Measurements from ENCODE around the gene SPAG9.
A peak's percentile ranks its signal among the peaks of the same experiment; 100 is the strongest.

The SPAG9 gene

DNA sequence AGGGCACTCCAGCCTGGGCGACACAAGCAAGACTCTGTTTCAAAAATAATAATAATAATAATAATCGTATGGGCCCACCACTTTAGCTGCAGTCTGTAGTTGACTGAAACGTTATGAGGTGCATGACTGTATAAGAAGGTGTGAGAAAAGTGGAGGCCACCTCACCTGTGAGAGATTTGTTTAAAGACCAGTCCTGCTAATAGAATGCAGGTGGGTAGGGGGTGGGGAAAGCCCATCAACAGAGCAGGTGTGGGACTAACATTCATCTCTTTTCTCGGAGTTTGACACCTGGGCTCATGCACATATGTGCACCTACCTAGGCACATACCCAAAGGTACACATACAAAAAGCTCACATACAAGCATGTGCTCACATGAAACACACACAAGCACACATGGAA lies 186.5 kb downstream of the SPAG9 start:
- no peak overlapping the region for H3K27ac ChIP-seq (ENCODE audit: low read depth, low read length)
- H3K9me3 ChIP-seq (ENCODE audit: control insufficient read depth in 1 of 2, low read length in 2 of 2) = no peaks in the 10 kb centered on the region
- peaks cover 11 to 16% of the 10 kb centered on the region in 2 donors for H3K4me1 ChIP-seq (ENCODE audit: control insufficient read depth in 1 of 2, insufficient read depth in 2 of 2, low read length in 2 of 2)
- H3K4me3 ChIP-seq (ENCODE audit: low read depth in 1 of 2, low read length in 2 of 2) = no peak overlapping the region
- H3K27me3 ChIP-seq (ENCODE audit: control insufficient read depth in 1 of 2, insufficient read depth in 2 of 2, low read length in 2 of 2) = no peaks in the 10 kb centered on the region
- no peaks in the 10 kb centered on the region for H3K36me3 ChIP-seq (ENCODE audit: control insufficient read depth in 1 of 2, insufficient read depth in 2 of 2, low read length in 2 of 2)
- no peak overlapping the region for H3K9ac ChIP-seq (ENCODE audit: low read depth in 1 of 2, low read length in 2 of 2)

DNA sequence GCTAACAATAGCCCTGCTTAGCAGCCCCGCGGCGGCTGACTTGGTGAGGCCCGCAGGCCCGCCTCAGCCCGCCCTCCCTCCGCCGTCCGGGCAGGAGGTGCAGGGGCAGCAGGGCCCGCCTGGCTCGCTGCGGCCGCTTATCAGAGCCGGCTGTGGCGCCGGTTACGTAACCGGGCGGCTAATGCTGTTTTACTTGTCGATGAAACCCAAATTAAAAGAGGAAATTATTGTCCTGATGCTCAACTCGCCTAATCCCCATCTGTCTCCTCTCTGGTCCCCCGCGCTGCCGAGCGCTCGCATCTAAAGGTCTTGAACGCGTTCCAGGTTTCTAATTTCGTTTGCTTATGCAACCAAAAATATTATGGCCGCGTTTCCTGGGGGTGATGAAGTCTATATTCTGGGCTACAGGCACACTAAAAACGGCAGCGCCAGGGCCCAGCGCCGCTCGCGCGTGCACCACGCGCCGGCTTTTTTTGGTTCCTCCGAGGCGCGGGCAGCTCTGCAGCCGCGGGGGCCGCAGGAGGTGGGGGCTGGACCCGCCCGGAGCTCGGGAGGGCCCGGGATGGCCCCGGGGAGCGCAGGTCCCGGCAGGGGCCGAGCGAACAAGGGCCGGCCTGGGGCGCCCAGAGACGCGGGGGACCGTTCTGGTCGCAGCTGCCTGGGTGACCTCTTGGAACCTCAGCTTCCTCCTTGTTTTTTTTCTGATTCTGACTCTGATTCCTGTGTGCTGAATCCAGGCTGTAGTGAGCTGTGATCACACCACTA lies 189.3 kb downstream of the SPAG9 start:
- Histone ChIP-seq H3K36me3 (ENCODE audit: control insufficient read depth in 1 of 2, insufficient read depth in 2 of 2, low read length in 2 of 2) (no peaks in the 10 kb centered on the region), H3K27ac (ENCODE audit: low read depth, low read length) (peak overlapping the region; percentile 88), H3K4me3 (ENCODE audit: low read depth in 1 of 2, low read length in 2 of 2) (peak overlapping the region; percentile 67 to 69), H3K9ac (ENCODE audit: low read depth in 1 of 2, low read length in 2 of 2) (peak overlapping the region; percentile 67 to 78), H3K4me1 (ENCODE audit: control insufficient read depth in 1 of 2, insufficient read depth in 2 of 2, low read length in 2 of 2) (peaks cover 16 to 21% of the 10 kb centered on the region in 2 donors), H3K27me3 (ENCODE audit: control insufficient read depth in 1 of 2, insufficient read depth in 2 of 2, low read length in 2 of 2) (no peaks in the 10 kb centered on the region), H3K9me3 (ENCODE audit: control insufficient read depth in 1 of 2, low read length in 2 of 2) (no peaks in the 10 kb centered on the region)

DNA sequence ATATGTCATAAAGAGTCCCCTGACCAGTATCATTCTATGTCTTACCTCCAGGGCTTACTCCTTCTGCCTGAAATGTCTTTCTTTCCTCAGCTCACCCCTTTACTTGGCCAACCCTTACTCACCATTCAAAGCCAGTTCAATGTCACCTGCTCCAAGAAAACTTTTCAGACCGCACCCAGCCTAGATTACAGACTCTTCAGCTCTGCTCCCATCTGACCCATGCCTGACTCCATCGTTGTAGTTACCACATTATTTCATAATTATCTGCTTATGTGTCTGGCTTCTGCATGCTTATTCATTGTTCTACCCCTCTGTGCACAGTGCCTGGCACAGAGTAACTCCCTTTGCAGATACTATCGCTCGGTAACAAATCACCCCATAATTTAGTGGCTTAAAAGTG lies 192.0 kb downstream of the SPAG9 start:
- Histone ChIP-seq H3K36me3 (ENCODE audit: control insufficient read depth in 1 of 2, insufficient read depth in 2 of 2, low read length in 2 of 2) (no peaks in the 10 kb centered on the region), H3K9ac (ENCODE audit: low read depth in 1 of 2, low read length in 2 of 2) (no peak overlapping the region), H3K27me3 (ENCODE audit: control insufficient read depth in 1 of 2, insufficient read depth in 2 of 2, low read length in 2 of 2) (no peaks in the 10 kb centered on the region), H3K27ac (ENCODE audit: low read depth, low read length) (no peak overlapping the region), H3K4me1 (ENCODE audit: control insufficient read depth in 1 of 2, insufficient read depth in 2 of 2, low read length in 2 of 2) (peaks cover 15 to 19% of the 10 kb centered on the region in 2 donors), H3K4me3 (ENCODE audit: low read depth in 1 of 2, low read length in 2 of 2) (no peak overlapping the region), H3K9me3 (ENCODE audit: control insufficient read depth in 1 of 2, low read length in 2 of 2) (no peaks in the 10 kb centered on the region)

DNA sequence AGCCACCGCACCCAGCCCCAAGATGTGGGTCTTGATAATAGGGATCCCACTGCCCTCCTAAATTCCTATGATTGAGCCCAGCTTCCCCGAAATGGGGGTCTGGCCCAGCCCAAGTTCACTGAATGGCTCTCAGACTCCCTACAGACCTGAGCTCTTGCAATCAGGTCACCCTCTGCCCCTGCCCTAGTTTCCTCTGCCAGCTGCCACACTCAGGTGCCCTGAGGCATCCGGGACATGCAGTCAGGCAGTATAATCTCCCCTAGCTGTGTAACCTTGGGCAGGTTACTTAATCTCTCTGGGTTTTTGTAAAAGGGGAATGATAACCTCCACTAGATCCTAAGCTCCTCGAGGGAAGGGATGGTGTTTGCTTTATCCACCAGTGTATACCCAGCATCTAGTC lies 193.4 kb downstream of the SPAG9 start:
- Histone ChIP-seq H3K27me3 (ENCODE audit: control insufficient read depth in 1 of 2, insufficient read depth in 2 of 2, low read length in 2 of 2) (no peaks in the 10 kb centered on the region), H3K36me3 (ENCODE audit: control insufficient read depth in 1 of 2, insufficient read depth in 2 of 2, low read length in 2 of 2) (no peaks in the 10 kb centered on the region), H3K27ac (ENCODE audit: low read depth, low read length) (no peak overlapping the region), H3K9me3 (ENCODE audit: control insufficient read depth in 1 of 2, low read length in 2 of 2) (no peaks in the 10 kb centered on the region), H3K4me3 (ENCODE audit: low read depth in 1 of 2, low read length in 2 of 2) (no peak overlapping the region), H3K4me1 (ENCODE audit: control insufficient read depth in 1 of 2, insufficient read depth in 2 of 2, low read length in 2 of 2) (peaks cover 27 to 32% of the 10 kb centered on the region in 2 donors), H3K9ac (ENCODE audit: low read depth in 1 of 2, low read length in 2 of 2) (no peak overlapping the region)

DNA sequence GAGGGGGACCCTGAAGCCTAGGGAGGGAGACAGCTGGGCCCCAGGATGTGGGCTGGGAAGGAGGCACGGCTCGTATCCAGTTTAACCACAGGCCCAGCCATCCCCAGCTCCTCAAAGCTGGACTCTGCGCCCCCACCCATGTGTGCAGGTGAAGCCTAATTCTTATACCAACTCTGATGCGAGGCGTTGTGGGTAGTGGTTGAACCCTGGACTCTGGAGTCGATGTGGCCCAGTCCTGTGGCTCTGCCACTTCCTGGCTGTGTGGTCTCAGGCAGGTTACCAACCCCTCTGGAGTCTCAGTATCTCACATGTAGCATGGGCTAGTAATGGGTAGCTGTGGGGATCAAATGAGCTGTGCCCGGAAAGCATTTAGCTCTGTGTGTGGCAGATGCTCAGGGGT lies 194.1 kb downstream of the SPAG9 start:
- H3K27ac ChIP-seq (ENCODE audit: low read depth, low read length) = no peak overlapping the region
- H3K9ac ChIP-seq (ENCODE audit: low read depth in 1 of 2, low read length in 2 of 2) = no peak overlapping the region

DNA sequence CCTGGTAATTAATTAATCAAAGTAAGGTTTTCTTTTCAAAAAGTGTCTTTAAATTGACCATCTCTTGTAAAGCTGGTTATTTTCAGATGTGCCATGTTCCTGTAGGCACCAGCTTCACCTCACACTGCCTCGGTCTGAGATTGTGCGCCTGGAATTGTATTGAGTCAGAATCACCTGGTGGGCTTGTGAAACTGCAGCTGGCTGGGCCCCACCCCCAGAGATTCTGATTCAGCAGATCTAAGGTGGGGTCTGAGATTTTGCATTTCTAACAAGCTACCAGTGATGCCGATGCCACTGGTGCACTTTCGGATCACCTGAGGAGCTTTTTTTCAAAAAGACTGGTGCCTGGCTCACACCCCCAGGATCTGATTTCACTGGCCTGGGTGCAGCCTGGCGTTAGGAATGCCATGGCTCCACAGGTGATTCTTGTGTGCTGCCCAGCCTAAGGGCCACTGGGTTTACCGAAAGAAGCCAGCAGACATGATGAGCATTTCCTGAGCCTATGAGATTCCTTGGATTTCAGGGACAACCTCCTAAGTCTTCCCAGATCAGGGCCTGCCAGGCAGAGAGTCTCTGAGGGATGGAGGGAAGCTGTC lies 195.3 kb downstream of the SPAG9 start:
- Histone ChIP-seq H3K9ac (ENCODE audit: low read depth in 1 of 2, low read length in 2 of 2) (no peak overlapping the region), H3K4me1 (ENCODE audit: control insufficient read depth in 1 of 2, insufficient read depth in 2 of 2, low read length in 2 of 2) (peaks cover 42 to 46% of the 10 kb centered on the region in 2 donors), H3K9me3 (ENCODE audit: control insufficient read depth in 1 of 2, low read length in 2 of 2) (no peaks in the 10 kb centered on the region), H3K4me3 (ENCODE audit: low read depth in 1 of 2, low read length in 2 of 2) (no peak overlapping the region), H3K36me3 (ENCODE audit: control insufficient read depth in 1 of 2, insufficient read depth in 2 of 2, low read length in 2 of 2) (no peaks in the 10 kb centered on the region), H3K27ac (ENCODE audit: low read depth, low read length) (no peak overlapping the region), H3K27me3 (ENCODE audit: control insufficient read depth in 1 of 2, insufficient read depth in 2 of 2, low read length in 2 of 2) (no peaks in the 10 kb centered on the region)

More for the DNA sequence above, 194.1 kb downstream of the SPAG9 start:
- H3K36me3 ChIP-seq (ENCODE audit: control insufficient read depth in 1 of 2, insufficient read depth in 2 of 2, low read length in 2 of 2) = no peaks in the 10 kb centered on the region
- H3K27me3 ChIP-seq (ENCODE audit: control insufficient read depth in 1 of 2, insufficient read depth in 2 of 2, low read length in 2 of 2) = no peaks in the 10 kb centered on the region
- peaks cover 35 to 39% of the 10 kb centered on the region in 2 donors for H3K4me1 ChIP-seq (ENCODE audit: control insufficient read depth in 1 of 2, insufficient read depth in 2 of 2, low read length in 2 of 2)
- no peaks in the 10 kb centered on the region for H3K9me3 ChIP-seq (ENCODE audit: control insufficient read depth in 1 of 2, low read length in 2 of 2)
- H3K4me3 ChIP-seq (ENCODE audit: low read depth in 1 of 2, low read length in 2 of 2) = no peak overlapping the region

DNA sequence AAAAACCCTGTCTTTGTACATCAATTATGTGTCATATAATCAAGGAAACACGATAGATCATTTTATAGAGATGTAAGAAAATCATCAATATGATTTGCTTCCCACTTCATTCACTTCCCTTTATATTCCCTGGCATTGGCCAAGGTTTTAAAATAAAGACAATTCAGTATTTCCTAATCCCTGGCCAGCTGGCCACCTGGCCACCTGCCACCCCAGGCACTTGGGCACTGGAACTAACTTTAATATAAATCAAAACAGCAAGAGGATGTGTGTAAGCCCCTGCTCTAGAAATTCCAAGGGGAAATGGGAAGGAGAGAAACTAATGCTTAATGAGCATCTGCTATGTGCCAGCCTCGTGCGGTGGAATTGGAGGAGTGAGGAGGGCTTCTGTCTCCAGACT lies 195.9 kb downstream of the SPAG9 start:
- no peak overlapping the region for H3K27ac ChIP-seq (ENCODE audit: low read depth, low read length)
- H3K4me3 ChIP-seq (ENCODE audit: low read depth in 1 of 2, low read length in 2 of 2) = no peak overlapping the region
- H3K4me1 ChIP-seq (ENCODE audit: control insufficient read depth in 1 of 2, insufficient read depth in 2 of 2, low read length in 2 of 2) = peaks cover 46 to 51% of the 10 kb centered on the region in 2 donors
- no peaks in the 10 kb centered on the region for H3K27me3 ChIP-seq (ENCODE audit: control insufficient read depth in 1 of 2, insufficient read depth in 2 of 2, low read length in 2 of 2)
- no peak overlapping the region for H3K9ac ChIP-seq (ENCODE audit: low read depth in 1 of 2, low read length in 2 of 2)
- no peaks in the 10 kb centered on the region for H3K9me3 ChIP-seq (ENCODE audit: control insufficient read depth in 1 of 2, low read length in 2 of 2)
- H3K36me3 ChIP-seq (ENCODE audit: control insufficient read depth in 1 of 2, insufficient read depth in 2 of 2, low read length in 2 of 2) = no peaks in the 10 kb centered on the region

DNA sequence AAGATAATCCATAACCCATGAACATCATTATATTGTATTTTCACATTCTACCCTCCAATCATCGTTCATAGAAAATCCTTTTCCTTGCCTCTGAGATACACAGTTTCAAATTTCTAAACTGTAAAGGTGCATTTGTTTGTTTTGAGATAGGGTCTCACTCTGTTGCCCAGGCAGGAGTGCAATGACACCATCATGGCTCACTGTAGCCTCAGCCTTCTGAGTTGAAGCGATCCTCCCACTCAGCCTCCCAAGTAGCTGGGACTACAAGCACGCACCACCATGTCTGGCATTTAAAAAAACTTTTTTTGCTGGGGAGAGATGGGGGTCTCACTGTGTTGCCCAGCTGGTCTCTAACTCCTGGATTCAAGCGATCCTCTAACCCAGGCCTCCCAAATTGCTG lies 196.4 kb downstream of the SPAG9 start:
- H3K4me1 ChIP-seq (ENCODE audit: control insufficient read depth in 1 of 2, insufficient read depth in 2 of 2, low read length in 2 of 2) = peaks cover 51 to 56% of the 10 kb centered on the region in 2 donors
- no peaks in the 10 kb centered on the region for H3K36me3 ChIP-seq (ENCODE audit: control insufficient read depth in 1 of 2, insufficient read depth in 2 of 2, low read length in 2 of 2)
- H3K4me3 ChIP-seq (ENCODE audit: low read depth in 1 of 2, low read length in 2 of 2) = no peak overlapping the region
- no peak overlapping the region for H3K27ac ChIP-seq (ENCODE audit: low read depth, low read length)
- no peak overlapping the region for H3K9ac ChIP-seq (ENCODE audit: low read depth in 1 of 2, low read length in 2 of 2)
- H3K9me3 ChIP-seq (ENCODE audit: control insufficient read depth in 1 of 2, low read length in 2 of 2) = no peaks in the 10 kb centered on the region
- H3K27me3 ChIP-seq (ENCODE audit: control insufficient read depth in 1 of 2, insufficient read depth in 2 of 2, low read length in 2 of 2) = no peaks in the 10 kb centered on the region

DNA sequence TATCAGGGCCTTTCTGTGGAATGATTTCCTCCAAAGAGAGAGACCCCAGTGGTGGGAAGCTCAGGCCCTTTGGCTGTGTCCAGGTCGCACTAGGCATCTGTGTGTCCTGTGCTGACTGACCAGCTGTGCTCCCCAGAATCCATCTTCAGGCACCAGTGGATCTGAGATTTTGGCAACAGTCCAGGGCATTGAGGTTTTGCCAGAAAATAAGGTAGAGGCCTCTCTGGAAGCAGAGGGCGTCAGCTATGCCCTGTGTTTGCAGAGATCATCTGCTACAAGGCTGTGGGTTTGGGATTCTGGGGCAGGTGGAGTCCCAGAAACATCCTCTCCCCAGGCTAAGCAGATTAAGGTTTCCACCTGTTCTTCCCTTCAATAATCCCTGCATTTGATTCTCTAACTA lies 197.1 kb downstream of the SPAG9 start:
- Histone ChIP-seq H3K36me3 (ENCODE audit: control insufficient read depth in 1 of 2, insufficient read depth in 2 of 2, low read length in 2 of 2) (no peaks in the 10 kb centered on the region), H3K9me3 (ENCODE audit: control insufficient read depth in 1 of 2, low read length in 2 of 2) (no peaks in the 10 kb centered on the region), H3K4me1 (ENCODE audit: control insufficient read depth in 1 of 2, insufficient read depth in 2 of 2, low read length in 2 of 2) (peaks cover 56 to 62% of the 10 kb centered on the region in 2 donors), H3K27me3 (ENCODE audit: control insufficient read depth in 1 of 2, insufficient read depth in 2 of 2, low read length in 2 of 2) (no peaks in the 10 kb centered on the region), H3K9ac (ENCODE audit: low read depth in 1 of 2, low read length in 2 of 2) (peak overlapping the region in 1 of 2 donors; percentile 34), H3K4me3 (ENCODE audit: low read depth in 1 of 2, low read length in 2 of 2) (no peak overlapping the region), H3K27ac (ENCODE audit: low read depth, low read length) (no peak overlapping the region)

DNA sequence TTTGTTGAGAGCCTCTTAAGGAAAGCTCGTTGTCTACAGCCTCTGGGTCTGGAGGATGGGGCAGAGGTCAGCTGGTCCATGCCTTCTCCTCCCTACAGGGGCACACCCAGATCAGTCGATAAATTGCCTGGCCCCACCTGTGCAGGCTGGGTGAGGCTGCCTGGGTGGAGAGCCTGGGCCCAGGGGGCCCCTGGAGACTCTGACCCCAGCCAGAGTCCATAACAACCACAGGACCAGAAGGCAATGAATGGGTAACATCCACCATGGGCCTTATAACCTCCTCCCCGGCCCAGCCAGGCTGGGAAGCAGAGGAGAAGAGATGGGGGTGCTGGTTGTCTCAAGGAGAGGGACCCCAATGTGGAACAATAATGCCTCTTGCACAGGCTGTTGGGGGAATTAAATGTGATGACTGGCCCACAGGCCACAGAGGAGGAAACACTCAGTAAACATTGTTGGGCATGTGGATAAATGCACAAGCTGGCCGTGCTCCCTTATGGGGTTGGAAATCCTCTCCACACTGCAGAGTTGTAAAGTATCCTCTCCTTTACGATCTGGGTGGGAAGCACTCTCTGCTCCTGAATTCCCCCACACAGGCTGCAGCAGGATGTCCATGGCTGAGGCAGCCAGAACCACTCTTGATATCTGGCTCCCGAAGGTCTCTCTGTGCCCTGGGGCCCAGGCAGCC lies 197.8 kb downstream of the SPAG9 start:
- no peaks in the 10 kb centered on the region for H3K9me3 ChIP-seq (ENCODE audit: control insufficient read depth in 1 of 2, low read length in 2 of 2)
- peaks cover 63 to 70% of the 10 kb centered on the region in 2 donors for H3K4me1 ChIP-seq (ENCODE audit: control insufficient read depth in 1 of 2, insufficient read depth in 2 of 2, low read length in 2 of 2)
- no peaks in the 10 kb centered on the region for H3K36me3 ChIP-seq (ENCODE audit: control insufficient read depth in 1 of 2, insufficient read depth in 2 of 2, low read length in 2 of 2)
- peak overlapping the region; percentile 34 to 55 for H3K9ac ChIP-seq (ENCODE audit: low read depth in 1 of 2, low read length in 2 of 2)
- peak overlapping the region; percentile 76 for H3K27ac ChIP-seq (ENCODE audit: low read depth, low read length)
- peak overlapping the region in 1 of 2 donors; percentile 33 for H3K4me3 ChIP-seq (ENCODE audit: low read depth in 1 of 2, low read length in 2 of 2)
- no peaks in the 10 kb centered on the region for H3K27me3 ChIP-seq (ENCODE audit: control insufficient read depth in 1 of 2, insufficient read depth in 2 of 2, low read length in 2 of 2)

All from duodenal mucosa (tissue), 2 donors.